Activated CD4-positive, alpha-beta T cell treated with anti-CD3 and anti-CD28 coated beads, Interleukin-10, Interleukin-2, amounts not matched to agents 100 ng/mL and 50 ng/mL, durations not matched to agents 16 hours and 8 hours (primary cell): ENCODE results near the gene SLC24A4.
"Not testable (repeated sequence)": the region's sequence is repeated elsewhere in the genome, so short reads cannot be mapped to it uniquely, and the experiment has no call there.

Experiments used
- DNase-seq: peaks from one replicate; pipeline ENCODE4 v3.0.0-alpha.2; 2020

SLC24A4 gene

DNA sequence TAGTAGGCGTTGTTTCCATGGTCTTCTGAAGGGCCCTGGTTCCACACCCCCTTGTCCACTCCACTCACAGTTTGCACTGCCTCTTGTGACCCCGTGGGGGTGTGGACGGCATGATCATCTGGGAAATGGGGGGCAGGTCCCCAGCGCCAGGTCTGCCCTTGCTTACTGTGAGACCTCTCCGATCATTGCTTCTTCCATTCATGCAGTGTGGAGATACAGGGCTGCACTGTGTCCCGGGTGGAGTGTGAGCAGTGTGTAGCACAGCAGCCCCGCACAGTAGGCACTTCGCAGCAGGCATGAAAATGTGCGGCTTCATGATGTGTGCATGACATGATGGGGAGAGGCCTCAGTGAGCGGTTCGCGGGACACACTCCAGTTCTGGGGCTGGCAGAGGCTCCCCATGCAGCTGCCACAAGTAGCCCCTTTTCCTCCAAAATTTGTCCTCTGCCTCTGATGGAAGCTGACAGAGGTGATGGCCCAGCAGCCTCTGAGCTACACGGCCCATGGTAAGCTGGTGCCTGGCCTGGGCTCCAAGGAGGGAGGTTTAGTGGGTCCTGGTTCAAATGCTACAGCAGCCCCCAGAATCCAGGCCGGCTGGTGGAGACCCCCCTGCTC lies 205.6 kb downstream of the SLC24A4 start:
- DNase-seq = no peak

- DNase-seq = no peak
Observed at GRCh38 chr14:92529903-92530302, 206.9 kb downstream of the SLC24A4 start.

DNA sequence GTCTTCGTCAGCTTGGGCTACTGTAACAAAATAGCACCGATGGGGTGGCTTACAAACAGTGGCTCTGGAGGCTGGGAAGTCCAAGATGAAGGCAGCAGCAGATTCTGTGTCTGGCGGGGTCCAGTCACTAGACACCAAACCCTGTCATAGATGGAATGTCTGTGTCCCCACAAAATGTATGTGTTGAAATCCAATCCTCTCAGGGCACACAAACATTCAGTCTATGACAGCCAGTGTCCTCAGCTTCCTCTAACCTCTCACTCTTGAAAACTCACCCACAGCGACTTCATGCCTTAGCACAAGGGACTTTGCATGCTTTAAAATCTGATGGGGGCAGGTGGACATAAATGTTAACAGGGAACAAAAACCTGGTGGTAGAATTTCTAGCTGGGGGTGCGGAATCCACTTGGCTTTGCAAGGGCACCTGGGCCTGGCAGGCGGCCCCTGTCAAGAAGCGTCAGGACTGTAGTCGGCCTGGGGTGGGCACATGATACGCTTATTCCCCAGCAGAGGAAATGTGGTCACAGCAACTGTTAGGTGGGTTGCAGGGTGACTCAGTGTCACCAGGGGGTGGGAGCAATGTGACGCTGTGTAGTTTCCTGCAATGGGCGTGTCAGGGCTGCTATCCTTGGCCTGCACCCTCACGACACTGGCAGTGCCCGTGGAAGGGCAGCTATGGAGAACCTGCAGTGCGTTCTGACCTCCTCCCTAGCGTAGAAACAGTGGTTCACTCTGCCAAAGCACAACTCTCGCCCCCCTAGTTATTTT lies 208.3 kb downstream of the SLC24A4 start:
- DNase-seq = peak; percentile 61

DNA sequence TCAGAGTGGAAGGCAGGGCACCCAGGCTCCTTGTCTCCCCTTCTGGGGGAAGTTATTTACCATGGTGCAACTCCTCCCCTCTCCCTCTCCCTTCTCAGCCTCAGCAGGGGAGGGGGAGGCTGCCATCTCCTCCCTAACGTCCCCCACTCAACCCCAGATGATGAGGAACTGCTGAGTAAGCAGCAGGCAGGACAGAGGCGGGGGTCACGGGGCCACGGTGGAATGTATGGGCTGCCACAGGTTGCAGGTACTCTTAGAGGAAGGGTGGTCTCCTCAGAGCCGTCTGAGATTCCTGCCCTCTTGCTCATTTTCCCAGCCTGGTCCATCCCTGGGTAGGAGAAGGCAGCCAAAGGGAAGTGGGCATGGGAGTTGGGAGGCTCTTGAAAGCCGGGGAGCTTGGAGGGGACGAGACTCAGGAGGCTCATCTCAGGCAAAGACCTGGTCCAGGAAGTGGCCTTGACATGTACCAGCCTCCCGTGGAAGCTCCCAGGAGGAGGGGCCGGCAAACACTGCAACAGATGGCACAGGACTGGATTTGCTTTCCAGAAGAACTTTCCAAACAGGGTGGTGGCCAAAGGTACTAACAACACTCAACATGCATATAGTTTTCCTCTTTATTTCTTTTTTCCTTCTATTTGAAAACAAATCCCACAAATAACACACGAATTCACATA lies 209.7 kb downstream of the SLC24A4 start:
- DNase-seq = no peak

- DNase-seq = no peak
Observed at GRCh38 chr14:92534932-92535643, 212.1 kb downstream of the SLC24A4 start.

DNA sequence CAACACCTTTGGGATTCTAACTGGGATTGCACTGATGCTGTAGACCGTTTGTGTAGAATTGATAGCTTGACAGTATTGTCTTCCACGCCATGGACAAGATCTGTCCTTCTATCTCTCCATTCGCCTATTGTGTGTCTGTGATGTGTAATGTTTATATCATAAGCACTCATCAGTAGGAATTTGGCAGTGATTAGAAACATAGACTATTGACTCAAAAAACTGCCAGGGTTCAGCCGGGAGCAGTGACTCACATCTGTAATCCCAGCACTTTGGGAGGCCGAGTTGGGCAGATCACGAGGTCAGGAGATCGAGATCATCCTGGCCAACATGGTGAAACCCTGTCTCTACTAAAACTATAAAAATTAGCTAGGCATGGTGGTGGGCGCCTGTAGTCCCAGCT lies 213.3 kb downstream of the SLC24A4 start:
- DNase-seq = not testable (repeated sequence)

- no peak for DNase-seq
Observed at GRCh38 chr14:92538412-92538985, 215.5 kb downstream of the SLC24A4 start.

DNA sequence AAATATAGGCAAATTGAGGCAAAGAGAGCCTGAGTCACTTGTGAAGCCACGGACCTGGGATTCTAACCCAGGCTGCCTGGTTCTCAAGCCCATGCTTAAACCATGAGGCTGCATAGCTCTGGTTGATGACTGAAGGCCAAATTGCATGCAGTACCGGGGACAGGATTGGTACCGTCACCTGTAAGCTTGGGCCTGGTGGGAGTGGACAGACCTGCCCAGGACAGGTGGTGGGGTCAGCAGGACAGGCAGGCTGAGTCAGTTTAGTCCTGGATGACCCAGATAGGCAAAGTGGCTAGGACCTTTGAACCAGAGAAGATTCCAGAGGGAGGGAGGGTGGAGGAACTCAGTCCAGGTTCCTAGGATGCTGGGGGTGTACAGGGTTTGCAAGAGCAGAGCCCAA lies 216.5 kb downstream of the SLC24A4 start:
- no peak for DNase-seq

GRCh38 chr14:92539875-92540274 lies 216.9 kb downstream of the SLC24A4 start:
- DNase-seq = no peak

- DNase-seq = no peak
Observed at GRCh38 chr14:92540472-92541048, 217.6 kb downstream of the SLC24A4 start.

DNA sequence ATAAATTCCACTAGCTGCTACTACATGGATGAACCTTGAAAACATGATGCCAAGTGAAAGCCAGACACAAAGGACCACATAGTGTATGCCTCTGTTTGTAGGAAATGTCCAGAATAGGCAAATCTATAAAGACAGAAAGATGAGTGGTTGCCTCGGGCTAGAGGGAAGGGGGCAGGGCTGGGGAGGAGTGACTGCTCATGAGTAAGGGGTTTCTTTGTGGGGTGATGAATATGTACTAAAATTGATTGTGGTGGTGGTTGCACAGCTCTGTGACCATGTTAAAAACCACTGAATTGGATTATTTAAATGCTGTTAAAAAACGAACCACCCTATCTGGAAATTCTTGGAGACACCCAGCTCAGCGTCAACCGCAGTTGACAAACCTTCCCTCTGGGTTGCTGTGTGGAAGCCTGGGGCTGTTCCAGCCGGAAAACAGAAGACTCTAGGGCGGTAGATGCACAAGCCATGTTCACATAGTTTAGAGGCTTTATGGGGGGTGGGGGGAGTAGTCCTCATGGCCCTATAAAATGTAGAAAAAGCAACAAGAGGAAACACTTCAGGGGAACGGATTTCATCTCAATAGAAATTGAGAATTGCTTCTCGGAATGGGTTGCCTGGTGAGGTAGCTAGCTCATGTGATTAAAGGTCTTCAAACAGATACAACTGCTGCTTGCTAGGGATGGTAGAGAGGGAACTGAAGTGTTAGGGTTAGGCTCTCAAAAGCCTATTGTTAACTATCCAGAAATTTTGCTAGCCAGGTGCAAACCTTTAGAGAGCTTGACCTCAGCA lies 220.0 kb downstream of the SLC24A4 start:
- DNase-seq = no peak

GRCh38 chr14:92544051-92544720 lies 221.2 kb downstream of the SLC24A4 start:
- DNase-seq = no peak

GRCh38 chr14:92546347-92547053 lies 223.5 kb downstream of the SLC24A4 start:
- DNase-seq = no peak

DNA sequence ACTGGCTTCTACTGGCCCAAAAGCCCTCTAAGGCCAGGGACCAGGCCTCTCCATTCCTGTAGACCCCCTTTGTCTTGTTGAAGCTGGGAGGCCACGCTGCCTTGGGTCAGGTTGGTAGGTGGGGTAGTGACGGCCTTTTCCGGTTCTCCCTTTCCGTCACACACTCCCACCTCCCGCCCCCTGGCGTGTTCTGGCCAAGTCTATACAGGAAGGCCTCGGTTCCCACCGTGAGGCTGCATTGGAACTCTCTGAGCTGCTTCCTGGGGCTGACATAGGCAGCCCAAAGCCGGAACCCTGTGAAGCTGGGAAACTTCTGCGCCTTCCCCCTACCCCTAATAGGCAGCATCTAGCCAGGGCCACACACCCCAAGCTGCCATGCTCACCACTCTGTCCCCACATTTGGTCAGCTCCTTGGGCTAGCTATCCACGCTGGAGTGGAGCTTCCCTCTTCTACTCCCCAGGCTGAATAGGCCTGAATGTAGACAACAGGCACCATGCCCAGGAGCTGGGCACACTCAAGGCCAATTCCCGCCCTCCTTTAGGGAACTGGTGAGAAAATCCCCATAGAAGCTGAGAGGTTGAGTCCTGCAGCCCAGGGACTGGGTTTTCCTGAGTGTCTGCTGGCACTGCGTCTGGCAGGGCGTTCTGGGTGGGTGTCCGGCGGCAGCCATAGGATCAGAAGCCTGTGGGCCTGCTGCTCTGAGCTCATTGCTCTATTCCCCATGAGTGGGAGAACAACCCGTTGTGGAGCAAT lies 226.3 kb downstream of the SLC24A4 start:
- no peak for DNase-seq

- DNase-seq = no peak
Observed at GRCh38 chr14:92549859-92550230, 226.9 kb downstream of the SLC24A4 start.
